ENCODE data around the gene GAPDH. TPM values are rescaled to one million over a fixed set of nuclear protein-coding genes. Genes with fewer than 3 reads are reported as not detected.

GAPDH gene
- total RNA-seq, 1 donor, result 2,093 TPM

Other genes with a start within 250 kb of the GAPDH start
- not detected for gene PLEKHG6, start 223.8 kb upstream of the GAPDH start, total RNA-seq
- 75.2 TPM for gene TNFRSF1A, start 192.4 kb upstream of the GAPDH start, total RNA-seq
- gene SCNN1A, start 159.0 kb upstream of the GAPDH start, total RNA-seq, result 1.2 TPM
- gene LTBR, start 150.4 kb upstream of the GAPDH start, total RNA-seq, result 29.8 TPM
- gene CD27, start 89.6 kb upstream of the GAPDH start, total RNA-seq, result 24.3 TPM
- gene TAPBPL, start 82.5 kb upstream of the GAPDH start, total RNA-seq, result 28.7 TPM
- gene VAMP1, start 63.8 kb upstream of the GAPDH start, total RNA-seq, result 13.9 TPM
- 14.7 TPM for gene MRPL51, start 41.3 kb upstream of the GAPDH start, total RNA-seq
- 7.5 TPM for gene NCAPD2, start 40.4 kb upstream of the GAPDH start, total RNA-seq
- gene IFFO1, start 21.5 kb downstream of the GAPDH start, total RNA-seq, result 8.0 TPM
- gene NOP2, start 33.8 kb downstream of the GAPDH start, total RNA-seq, result 44.2 TPM
- 208 TPM for gene CHD4, start 72.9 kb downstream of the GAPDH start, total RNA-seq
- gene LPAR5, start 101.4 kb downstream of the GAPDH start, total RNA-seq, result 4.1 TPM
- gene ACRBP, start 112.9 kb downstream of the GAPDH start, total RNA-seq, result 24.1 TPM
- gene ING4, start 128.6 kb downstream of the GAPDH start, total RNA-seq, result 31.3 TPM
- 23.2 TPM for gene ZNF384, start 154.9 kb downstream of the GAPDH start, total RNA-seq
- not detected for gene PIANP, start 166.3 kb downstream of the GAPDH start, total RNA-seq
- 9.3 TPM for gene COPS7A, start 189.5 kb downstream of the GAPDH start, total RNA-seq
- 63.2 TPM for gene MLF2, start 218.6 kb downstream of the GAPDH start, total RNA-seq
- 1.9 TPM for gene PTMS, start 231.8 kb downstream of the GAPDH start, total RNA-seq
- gene LAG3, start 238.0 kb downstream of the GAPDH start, total RNA-seq, result 0.31 TPM

Data from mononuclear cell (primary cell).